ENCODE results near the gene SHANK3.

SHANK3 gene

DNA sequence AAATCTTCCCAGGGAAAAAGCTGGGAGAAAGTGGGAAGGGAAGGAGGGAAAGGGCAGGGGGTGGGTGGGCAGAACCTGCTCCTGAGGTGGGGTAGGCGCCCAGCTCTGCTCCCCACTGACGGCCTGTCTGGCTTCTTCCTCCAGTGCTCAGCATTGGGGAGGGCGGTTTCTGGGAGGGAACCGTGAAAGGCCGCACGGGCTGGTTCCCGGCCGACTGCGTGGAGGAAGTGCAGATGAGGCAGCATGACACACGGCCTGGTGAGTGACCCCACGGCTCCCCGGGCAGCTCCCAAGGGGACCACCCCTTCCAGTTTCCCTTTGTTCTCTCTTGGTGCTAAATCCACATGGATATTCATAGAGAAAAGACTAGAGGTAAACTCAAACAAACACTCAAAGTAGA lies 25.9 kb downstream of the SHANK3 start:
- TF ChIP-seq ZBTB7A (IDR thresholded peaks at IDR 0.05; ENCODE audit: low read depth) (no peak), CEBPB (IDR thresholded peaks at IDR 0.05) (no peak), REST (IDR thresholded peaks at IDR 0.05; ENCODE audit: low read depth) (no peak), YY1 (IDR thresholded peaks at IDR 0.05; ENCODE audit: low read depth) (no peak), FOXM1 (IDR thresholded peaks at IDR 0.05; ENCODE audit: borderline replicate concordance, low read depth) (no peak), TCF12 (IDR thresholded peaks at IDR 0.05; ENCODE audit: low read depth) (no peak), TEAD4 (IDR thresholded peaks at IDR 0.05) (no peak), EP300 (IDR thresholded peaks at IDR 0.05; ENCODE audit: borderline replicate concordance) (no peak), CREB1 (IDR thresholded peaks at IDR 0.05; ENCODE audit: low read depth) (no peak), MAX (IDR thresholded peaks at IDR 0.05) (no peak), NFIC (IDR thresholded peaks at IDR 0.05) (no peak), USF1 (IDR thresholded peaks at IDR 0.05) (no peak), EGR1 (IDR thresholded peaks at IDR 0.05) (no peak)

DNA sequence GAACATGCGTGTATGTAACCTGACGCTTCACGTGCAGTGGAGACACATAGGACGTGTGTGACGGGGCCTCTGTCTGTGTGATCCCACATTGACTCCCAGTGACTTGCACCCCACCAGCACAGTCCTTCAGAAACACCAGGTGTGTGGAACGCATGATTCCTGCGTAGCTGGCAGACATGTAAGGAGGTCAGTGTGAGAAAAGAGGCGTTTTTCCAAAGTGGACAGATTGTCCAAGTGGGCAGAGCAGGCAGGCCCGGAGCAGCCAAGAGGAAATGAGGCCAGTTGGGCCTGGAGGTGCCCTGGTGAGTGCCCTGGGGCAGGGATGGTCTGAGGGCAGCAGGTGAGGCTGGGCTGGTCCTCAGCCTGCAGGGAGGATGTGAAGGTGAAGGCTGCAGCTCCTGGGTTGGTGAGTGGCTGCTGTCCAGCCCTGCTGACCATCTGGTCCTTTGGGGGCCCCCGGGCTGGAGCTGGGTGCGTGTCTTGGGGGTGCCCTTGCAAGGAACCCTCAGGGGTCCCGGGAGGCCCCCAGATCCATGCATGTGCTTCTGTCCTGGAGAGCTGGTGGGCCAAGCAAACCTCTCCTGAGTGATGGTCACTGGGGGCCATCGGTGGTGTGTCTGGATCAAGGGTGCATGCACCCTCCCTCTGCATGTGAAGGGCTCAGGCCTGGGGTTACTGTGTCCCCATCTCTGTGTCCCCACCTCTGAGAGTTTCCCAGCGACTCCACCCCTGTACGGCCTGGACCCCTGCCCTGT lies 26.6 kb downstream of the SHANK3 start:
- no peak for TF ChIP-seq TAF1 (IDR thresholded peaks at IDR 0.05; ENCODE audit: low read depth)
- TF ChIP-seq RAD21 (IDR thresholded peaks at IDR 0.05; ENCODE audit: low read depth) = no peak
- no peak for TF ChIP-seq CREB1 (IDR thresholded peaks at IDR 0.05; ENCODE audit: low read depth)
- TF ChIP-seq EP300 (IDR thresholded peaks at IDR 0.05; ENCODE audit: borderline replicate concordance) = no peak
- TF ChIP-seq USF1 (IDR thresholded peaks at IDR 0.05) = no peak
- no peak for TF ChIP-seq TEAD4 (IDR thresholded peaks at IDR 0.05)
- no peak for TF ChIP-seq YY1 (IDR thresholded peaks at IDR 0.05; ENCODE audit: low read depth)
- no peak for TF ChIP-seq TCF12 (IDR thresholded peaks at IDR 0.05; ENCODE audit: low read depth)
- TF ChIP-seq CEBPB (IDR thresholded peaks at IDR 0.05) = no peak
- TF ChIP-seq ZBTB7A (IDR thresholded peaks at IDR 0.05; ENCODE audit: low read depth) = no peak
- no peak for TF ChIP-seq FOXM1 (IDR thresholded peaks at IDR 0.05; ENCODE audit: borderline replicate concordance, low read depth)

GRCh38 chr22:50699756-50700386 lies 27.2 kb downstream of the SHANK3 start:
- no peak for TF ChIP-seq REST (IDR thresholded peaks at IDR 0.05; ENCODE audit: low read depth)
- TF ChIP-seq FOXM1 (IDR thresholded peaks at IDR 0.05; ENCODE audit: borderline replicate concordance, low read depth) = no peak
- TF ChIP-seq RAD21 (IDR thresholded peaks at IDR 0.05; ENCODE audit: low read depth) = peak; percentile 28

- no peak for TF ChIP-seq TEAD4 (IDR thresholded peaks at IDR 0.05)
- no peak for TF ChIP-seq CEBPB (IDR thresholded peaks at IDR 0.05)
- no peak for TF ChIP-seq RAD21 (IDR thresholded peaks at IDR 0.05; ENCODE audit: low read depth)
- TF ChIP-seq TCF12 (IDR thresholded peaks at IDR 0.05; ENCODE audit: low read depth) = no peak
Observed at GRCh38 chr22:50700387-50701075, 27.9 kb downstream of the SHANK3 start.

- TF ChIP-seq EP300 (IDR thresholded peaks at IDR 0.05; ENCODE audit: borderline replicate concordance) = no peak
- no peak for TF ChIP-seq CEBPB (IDR thresholded peaks at IDR 0.05)
- TF ChIP-seq TAF1 (IDR thresholded peaks at IDR 0.05; ENCODE audit: low read depth) = no peak
- no peak for TF ChIP-seq ZBTB7A (IDR thresholded peaks at IDR 0.05; ENCODE audit: low read depth)
- no peak for TF ChIP-seq REST (IDR thresholded peaks at IDR 0.05; ENCODE audit: low read depth)
- TF ChIP-seq NFIC (IDR thresholded peaks at IDR 0.05) = no peak
- no peak for TF ChIP-seq EGR1 (IDR thresholded peaks at IDR 0.05)
- TF ChIP-seq TEAD4 (IDR thresholded peaks at IDR 0.05) = no peak
- TF ChIP-seq USF1 (IDR thresholded peaks at IDR 0.05) = no peak
- TF ChIP-seq TCF12 (IDR thresholded peaks at IDR 0.05; ENCODE audit: low read depth) = no peak
- TF ChIP-seq RAD21 (IDR thresholded peaks at IDR 0.05; ENCODE audit: low read depth) = no peak
- TF ChIP-seq MAX (IDR thresholded peaks at IDR 0.05) = no peak
- TF ChIP-seq CREB1 (IDR thresholded peaks at IDR 0.05; ENCODE audit: low read depth) = no peak
- no peak for TF ChIP-seq FOXM1 (IDR thresholded peaks at IDR 0.05; ENCODE audit: borderline replicate concordance, low read depth)
- TF ChIP-seq YY1 (IDR thresholded peaks at IDR 0.05; ENCODE audit: low read depth) = no peak
Observed at GRCh38 chr22:50701076-50701419, 28.4 kb downstream of the SHANK3 start.

All from Ishikawa (cell line).